Retinal pigment epithelial cell (primary cell): ENCODE data around the gene APEH.
A peak's percentile ranks its signal among the peaks of the same experiment; 100 is the strongest.

Experiments
- DNase-seq: peaks from one replicate; pipeline ENCODE4 v3.0.0-alpha.2; 2010; ENCODE audit warnings: low read depth
- H3K4me3 ChIP-seq: 2 replicates; pipeline ENCODE4 v1.5.1; 2011; ENCODE audit warnings: mild to moderate bottlenecking, low read length, control low read depth, moderate library complexity
- CTCF ChIP-seq: conservative IDR thresholded peaks from 2 replicates; pipeline ENCODE4 v1.5.1; 2011; ENCODE audit warnings: low read depth, low read length, control low read depth, inconsistent platforms

APEH gene

DNA sequence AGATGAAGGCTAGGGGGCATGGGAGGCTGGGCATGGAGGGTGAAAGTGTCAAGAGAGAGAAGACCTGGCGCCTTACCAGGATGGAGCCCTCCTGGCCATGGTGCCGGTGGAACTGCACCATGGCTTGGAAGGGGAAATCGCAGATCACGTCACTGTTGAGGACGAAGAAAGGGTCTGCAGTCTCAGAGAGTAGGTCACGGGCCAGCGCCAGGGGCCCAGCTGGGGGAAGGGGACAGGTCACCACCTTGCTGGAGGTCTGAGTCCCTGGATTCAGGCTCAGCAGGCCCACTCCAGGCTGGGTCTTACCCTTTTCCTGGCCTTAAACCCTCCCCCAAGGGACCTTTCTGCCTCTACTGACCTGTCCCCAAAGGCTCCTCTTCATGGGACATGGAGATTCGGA, 48.7 kb downstream of the APEH start:
- peak overlapping the region; percentile 98 for H3K4me3 ChIP-seq
- DNase-seq: no peak
- TF ChIP-seq CTCF: no peak

GRCh38 chr3:49723296-49723627, 49.1 kb downstream of the APEH start:
- TF ChIP-seq CTCF: no peak
- H3K4me3 ChIP-seq: peak overlapping the region; percentile 98
- no peak for DNase-seq

DNA sequence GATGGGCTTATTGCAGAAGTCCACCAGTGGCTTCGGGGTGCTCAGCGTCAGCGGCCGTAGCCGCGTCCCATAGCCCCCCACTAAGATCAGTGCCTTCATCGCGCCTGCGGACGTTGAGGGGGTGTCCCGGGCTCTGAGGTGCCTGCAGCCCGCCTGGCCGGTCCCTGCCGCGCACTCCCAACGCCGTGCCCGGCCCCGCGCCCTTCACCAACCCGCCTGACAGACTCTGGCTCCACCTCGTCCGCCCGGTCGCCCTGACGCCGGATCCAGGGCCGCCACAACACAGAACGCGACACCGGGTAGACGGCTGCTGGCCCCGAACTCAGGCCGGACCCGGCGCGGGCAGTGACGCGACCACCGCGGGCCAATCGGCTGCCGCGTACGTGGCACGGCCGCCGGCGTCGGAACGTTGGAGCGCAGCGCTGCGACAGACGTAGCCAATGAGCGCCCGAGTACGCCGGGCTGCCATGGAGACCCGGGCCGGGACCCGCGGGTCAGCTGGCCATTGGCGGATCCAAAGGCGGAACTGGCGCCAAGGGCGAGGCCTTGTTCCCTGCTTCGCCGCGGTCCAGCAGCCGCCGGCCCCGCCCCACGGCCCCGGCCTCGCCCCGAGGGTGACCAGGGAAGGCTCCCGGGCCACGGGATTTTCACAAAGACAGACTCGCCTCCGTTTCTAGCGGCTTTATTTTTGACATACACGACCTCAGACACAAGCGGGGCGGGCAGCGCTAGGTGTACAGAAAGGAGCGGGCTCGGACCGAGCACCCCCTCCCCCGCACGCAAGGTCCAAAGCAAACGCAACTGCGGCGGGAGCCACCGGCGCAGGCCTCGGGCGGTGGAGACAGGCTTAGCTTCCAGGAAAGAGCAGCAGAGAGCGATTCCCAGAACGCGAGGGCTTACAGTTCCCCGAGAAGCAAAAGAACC, 49.7 kb downstream of the APEH start, which contains the start of gene GMPPB:
Gene GMPPB (minus strand): TSS at position 324 of the 924 bp plus-strand sequence. CDS start 225 bp downstream, at position 99.
- H3K4me3 ChIP-seq: peak within 1 kb of the TSS; percentile 98
- no peak for TF ChIP-seq CTCF
- peak; percentile 88 for DNase-seq

GRCh38 chr3:49724586-49724985, 50.4 kb downstream of the APEH start:
- no peak for DNase-seq
- peak overlapping the region; percentile 62 for H3K4me3 ChIP-seq
- no peak for TF ChIP-seq CTCF

GRCh38 chr3:49725906-49726681, 51.9 kb downstream of the APEH start:
- no peak overlapping the region for H3K4me3 ChIP-seq
- DNase-seq: no peak
- no peak for TF ChIP-seq CTCF

- no peak for TF ChIP-seq CTCF
- H3K4me3 ChIP-seq: no peak overlapping the region
- DNase-seq: no peak
Observed at GRCh38 chr3:49727154-49727923, 53.2 kb downstream of the APEH start.
